Mesenchymal stem cell (in vitro differentiated cells and primary cell): ENCODE results near the gene RANBP17.

Experiments used
- DNase-seq: peaks from one replicate; pipeline ENCODE4 v3.0.0-alpha.2; 2013
- H2AFZ ChIP-seq: one replicate; pipeline ENCODE4 v1.6.1; 2013; ENCODE audit warnings: low read depth, mild to moderate bottlenecking, control low read depth, inconsistent platforms, low read length, moderate library complexity
- H2AK5ac ChIP-seq: 2 replicates; pipeline ENCODE4 v1.6.1; 2013; ENCODE audit warnings: low read length, moderate library complexity, mild to moderate bottlenecking, inconsistent platforms; ENCODE audit not compliant: severe bottlenecking
- H2BK120ac ChIP-seq: one replicate; pipeline ENCODE4 v1.6.1; 2013; ENCODE audit warnings: low read depth, mild to moderate bottlenecking, inconsistent platforms, low read length, moderate library complexity
- H2BK12ac ChIP-seq, 2 experiments: one replicate each; pipeline ENCODE4 v1.6.1; 2013; ENCODE audit warnings: inconsistent platforms in 2 of 2, low read length in 2 of 2, mild to moderate bottlenecking in 2 of 2, moderate library complexity in 2 of 2, control low read depth in 1 of 2
- H2BK15ac ChIP-seq: one replicate; pipeline ENCODE4 v1.6.1; 2013; ENCODE audit warnings: mild to moderate bottlenecking, low read depth, inconsistent platforms; ENCODE audit not compliant: poor library complexity, severe bottlenecking
- H2BK5ac ChIP-seq: 2 replicates; pipeline ENCODE4 v1.6.1; 2013; ENCODE audit warnings: low read depth, mild to moderate bottlenecking, low read length, control low read depth, inconsistent platforms; ENCODE audit not compliant: poor library complexity, severe bottlenecking
- H3K14ac ChIP-seq, 2 experiments: one replicate each; pipeline ENCODE4 v1.6.1; 2013; ENCODE audit warnings: inconsistent platforms in 2 of 2, low read length in 2 of 2, control low read depth in 1 of 2, mild to moderate bottlenecking in 1 of 2, moderate library complexity in 1 of 2
- H3K18ac ChIP-seq, 2 experiments: one replicate each; pipeline ENCODE4 v1.6.1; 2013; ENCODE audit warnings: inconsistent platforms in 2 of 2, low read length in 2 of 2, control low read depth in 1 of 2, low read depth in 1 of 2, mild to moderate bottlenecking in 1 of 2
- H3K23ac ChIP-seq, 2 experiments: one replicate each; pipeline ENCODE4 v1.6.1; 2013; ENCODE audit warnings: inconsistent platforms in 2 of 2, low read length in 2 of 2, mild to moderate bottlenecking in 2 of 2, moderate library complexity in 2 of 2, control low read depth in 1 of 2
- H3K27ac ChIP-seq: 2 replicates; pipeline ENCODE4 v1.5.1; 2013; ENCODE audit warnings: mild to moderate bottlenecking, moderate library complexity, low read length, control low read depth, inconsistent platforms; ENCODE audit not compliant: poor library complexity, severe bottlenecking
- H3K27me3 ChIP-seq, 2 experiments: 2 replicates each; pipeline versions ENCODE4 v1.6.1 to v1.7.0; 2013; ENCODE audit warnings: low read length in 2 of 2, mild to moderate bottlenecking in 2 of 2, moderate library complexity in 2 of 2, control low read depth in 1 of 2, inconsistent platforms in 1 of 2; ENCODE audit not compliant: control insufficient read depth in 1 of 2, insufficient read depth in 1 of 2
- H3K36me3 ChIP-seq, 2 experiments: 2 replicates each; pipeline versions ENCODE4 v1.6.1 to v1.7.0; 2013; ENCODE audit warnings: low read length in 2 of 2, control low read depth in 1 of 2, inconsistent platforms in 1 of 2, low read depth in 1 of 2, mild to moderate bottlenecking in 1 of 2; ENCODE audit not compliant: insufficient read depth in 2 of 2, control insufficient read depth in 1 of 2
- H3K4ac ChIP-seq, 2 experiments: one replicate each; pipeline ENCODE4 v1.6.1; 2013; ENCODE audit warnings: inconsistent platforms in 2 of 2, low read length in 2 of 2, mild to moderate bottlenecking in 2 of 2, moderate library complexity in 2 of 2, control low read depth in 1 of 2, low read depth in 1 of 2
- H3K4me1 ChIP-seq: 2 replicates; pipeline ENCODE4 v1.6.1; 2013; ENCODE audit warnings: low read depth, low read length, control low read depth; ENCODE audit not compliant: control insufficient read depth, insufficient read depth
- H3K4me2 ChIP-seq: 2 replicates; pipeline ENCODE4 v1.6.1; 2013; ENCODE audit warnings: low read length, mild to moderate bottlenecking, inconsistent platforms; ENCODE audit not compliant: poor library complexity, severe bottlenecking
- H3K4me3 ChIP-seq, 2 experiments: 2 replicates each; pipeline versions ENCODE4 v1.5.1 to v1.7.0; 2013; ENCODE audit warnings: low read length in 2 of 2, mild to moderate bottlenecking in 2 of 2, control low read depth in 1 of 2, low read depth in 1 of 2; ENCODE audit not compliant: insufficient read depth in 1 of 2
- H3K79me1 ChIP-seq: replicated peaks from 2 replicates; pipeline ENCODE4 v1.6.1; 2013; ENCODE audit warnings: mild to moderate bottlenecking, control low read depth, low read length, inconsistent platforms; ENCODE audit not compliant: poor library complexity, severe bottlenecking
- H3K9ac ChIP-seq: 2 replicates; pipeline ENCODE4 v1.7.0; 2013; ENCODE audit warnings: mild to moderate bottlenecking, low read length, moderate library complexity
- H3K9me3 ChIP-seq: 2 replicates; pipeline ENCODE4 v1.7.0; 2013; ENCODE audit warnings: mild to moderate bottlenecking, low read length; ENCODE audit not compliant: control insufficient read depth
- H4K8ac ChIP-seq: one replicate; pipeline ENCODE4 v1.6.1; 2013; ENCODE audit warnings: inconsistent platforms, mild to moderate bottlenecking, low read length, moderate library complexity
- H4K91ac ChIP-seq: one replicate; pipeline ENCODE4 v1.6.1; 2013; ENCODE audit warnings: mild to moderate bottlenecking, low read length, inconsistent platforms
- WGBS: methylation state at CpG from one replicate; pipeline ENCODE4 v1.1.7; 2013; ENCODE audit warnings: mixed read lengths; 5-methylcytosine and 5-hydroxymethylcytosine counted together

RANBP17 gene

DNA sequence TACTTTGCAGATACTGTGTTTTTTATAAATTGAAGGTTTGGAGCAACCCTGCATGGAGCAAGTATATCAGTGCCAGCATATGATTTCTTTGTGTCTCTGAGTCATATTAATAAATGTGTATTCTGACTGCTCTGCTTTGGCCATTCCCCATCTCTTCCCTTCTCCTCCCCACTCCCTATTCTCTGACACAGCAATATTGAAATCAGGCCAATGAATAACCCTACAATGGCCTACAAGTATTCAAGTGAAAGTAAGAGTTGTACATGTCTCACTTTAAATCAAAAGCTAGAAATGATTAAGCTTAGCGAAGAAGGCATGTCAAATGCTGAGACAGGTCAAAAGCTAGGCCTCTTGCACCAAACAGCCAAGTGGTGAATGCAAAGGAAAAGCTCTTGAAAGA is 365.0 kb downstream of the RANBP17 start:
- H4K91ac ChIP-seq, result no peak overlapping the region
- no peak overlapping the region for H3K14ac ChIP-seq
- H3K79me1 ChIP-seq, result no peaks in the 10 kb centered on the region
- H3K36me3 ChIP-seq, result no peaks in the 10 kb centered on the region
- no peak overlapping the region for H2AFZ ChIP-seq
- H2BK5ac ChIP-seq, result no peak overlapping the region
- no peak overlapping the region for H3K23ac ChIP-seq
- no peak overlapping the region for H2AK5ac ChIP-seq
- no peak for DNase-seq
- H3K18ac ChIP-seq, result no peak overlapping the region
- H2BK12ac ChIP-seq, result no peak overlapping the region
- H3K4me3 ChIP-seq, result no peak overlapping the region
- 100% methylated on average over 1 of the region's 1 CpG for WGBS
- no peak overlapping the region for H3K4me2 ChIP-seq
- no peak overlapping the region for H2BK15ac ChIP-seq
- no peaks in the 10 kb centered on the region for H3K4me1 ChIP-seq
- no peak overlapping the region for H3K9ac ChIP-seq
- H3K4ac ChIP-seq, result no peak overlapping the region
- H2BK120ac ChIP-seq, result no peak overlapping the region
- H4K8ac ChIP-seq, result no peak overlapping the region
- no peaks in the 10 kb centered on the region for H3K9me3 ChIP-seq
- H3K27me3 ChIP-seq, result no peaks in the 10 kb centered on the region
- no peak overlapping the region for H3K27ac ChIP-seq

- WGBS, result no CpG with 5 or more reads among the region's 1 CpG
These were observed 374.8 kb downstream of the RANBP17 start for GRCh38 chr5:171236651-171237050.

GRCh38 chr5:171242521-171242920 is 380.7 kb downstream of the RANBP17 start:
- Histone ChIP-seq H3K4ac (no peak overlapping the region), H3K4me1 (no peaks in the 10 kb centered on the region), H3K9ac (no peak overlapping the region), H2BK15ac (no peak overlapping the region), H2BK12ac (no peak overlapping the region), H3K27me3 (no peaks in the 10 kb centered on the region), H3K4me3 (no peak overlapping the region), H4K8ac (no peak overlapping the region), H3K9me3 (peaks cover under 1% of the 10 kb centered on the region), H3K27ac (no peak overlapping the region), H4K91ac (no peak overlapping the region), H3K18ac (no peak overlapping the region), H2AK5ac (no peak overlapping the region), H3K79me1 (no peaks in the 10 kb centered on the region), H2BK5ac (no peak overlapping the region), H3K14ac (no peak overlapping the region), H2BK120ac (no peak overlapping the region), H3K23ac (no peak overlapping the region), H2AFZ (no peak overlapping the region), H3K4me2 (no peak overlapping the region), H3K36me3 (no peaks in the 10 kb centered on the region)
- WGBS, result 100% methylated on average over 1 of the region's 1 CpG
- DNase-seq, result no peak

More at GRCh38 chr5:171236651-171237050, 374.8 kb downstream of the RANBP17 start:
- Histone ChIP-seq H3K4ac (no peak overlapping the region), H4K91ac (no peak overlapping the region), H3K9me3 (no peaks in the 10 kb centered on the region), H2BK120ac (no peak overlapping the region), H3K4me3 (no peak overlapping the region), H3K14ac (no peak overlapping the region), H3K4me2 (no peak overlapping the region), H2AFZ (no peak overlapping the region), H2BK12ac (no peak overlapping the region), H3K18ac (no peak overlapping the region), H3K9ac (no peak overlapping the region), H2BK15ac (no peak overlapping the region), H3K4me1 (no peaks in the 10 kb centered on the region), H3K27ac (no peak overlapping the region), H3K36me3 (no peaks in the 10 kb centered on the region), H3K27me3 (no peaks in the 10 kb centered on the region), H3K23ac (no peak overlapping the region), H3K79me1 (no peaks in the 10 kb centered on the region), H2AK5ac (no peak overlapping the region), H4K8ac (no peak overlapping the region), H2BK5ac (no peak overlapping the region)
- no peak for DNase-seq

- Histone ChIP-seq H2BK5ac (no peak overlapping the region), H2AFZ (no peak overlapping the region), H3K18ac (no peak overlapping the region), H3K4me2 (no peak overlapping the region), H3K27ac (no peak overlapping the region), H3K4ac (no peak overlapping the region), H4K8ac (no peak overlapping the region), H3K9ac (no peak overlapping the region), H3K9me3 (peaks cover 29% of the 10 kb centered on the region), H3K4me1 (no peaks in the 10 kb centered on the region), H3K23ac (no peak overlapping the region), H4K91ac (no peak overlapping the region), H3K79me1 (no peaks in the 10 kb centered on the region), H2BK120ac (no peak overlapping the region), H3K27me3 (no peaks in the 10 kb centered on the region), H2BK12ac (no peak overlapping the region), H3K36me3 (peaks cover 0 to 6% of the 10 kb centered on the region in 2 experiments), H2BK15ac (no peak overlapping the region), H3K4me3 (no peak overlapping the region), H2AK5ac (no peak overlapping the region), H3K14ac (no peak overlapping the region)
- WGBS, result 89% methylated on average over 2 of the region's 2 CpGs
- no peak for DNase-seq
These were observed 384.4 kb downstream of the RANBP17 start for GRCh38 chr5:171246231-171246630.
